ENCODE data around the gene LSM6.

GRCh38 chr4:146191766-146192458, 16.4 kb downstream of the LSM6 start:
- TF ChIP-seq, protein P1, sequence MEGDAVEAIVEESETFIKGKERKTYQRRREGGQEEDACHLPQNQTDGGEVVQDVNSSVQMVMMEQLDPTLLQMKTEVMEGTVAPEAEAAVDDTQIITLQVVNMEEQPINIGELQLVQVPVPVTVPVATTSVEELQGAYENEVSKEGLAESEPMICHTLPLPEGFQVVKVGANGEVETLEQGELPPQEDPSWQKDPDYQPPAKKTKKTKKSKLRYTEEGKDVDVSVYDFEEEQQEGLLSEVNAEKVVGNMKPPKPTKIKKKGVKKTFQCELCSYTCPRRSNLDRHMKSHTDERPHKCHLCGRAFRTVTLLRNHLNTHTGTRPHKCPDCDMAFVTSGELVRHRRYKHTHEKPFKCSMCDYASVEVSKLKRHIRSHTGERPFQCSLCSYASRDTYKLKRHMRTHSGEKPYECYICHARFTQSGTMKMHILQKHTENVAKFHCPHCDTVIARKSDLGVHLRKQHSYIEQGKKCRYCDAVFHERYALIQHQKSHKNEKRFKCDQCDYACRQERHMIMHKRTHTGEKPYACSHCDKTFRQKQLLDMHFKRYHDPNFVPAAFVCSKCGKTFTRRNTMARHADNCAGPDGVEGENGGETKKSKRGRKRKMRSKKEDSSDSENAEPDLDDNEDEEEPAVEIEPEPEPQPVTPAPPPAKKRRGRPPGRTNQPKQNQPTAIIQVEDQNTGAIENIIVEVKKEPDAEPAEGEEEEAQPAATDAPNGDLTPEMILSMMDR (IDR thresholded peaks at IDR 0.05), result no peak
- no peak for TF ChIP-seq POLR2A (IDR thresholded peaks at IDR 0.05)

All from lower leg skin (tissue), 3 donors.